22Rv1 (cell line): ENCODE measurements around the gene HRH2.

ENCODE experiments used
- CTCF ChIP-seq: fragments of 450-650 bp; IDR thresholded peaks from 2 replicates; pipeline ENCODE4 v1.5.1; 2017; ENCODE audit warnings: mild to moderate bottlenecking
- ZFX ChIP-seq: fragments of 450-650 bp; IDR thresholded peaks from 2 replicates; pipeline ENCODE4 v1.6.1; 2017; ENCODE audit warnings: antibody characterized with exemption, borderline replicate concordance

GRCh38 chr5:175740014-175740413 lies 82.1 kb downstream of the HRH2 start:
- TF ChIP-seq CTCF (no peak), ZFX (no peak)
